Psoas muscle (tissue), 8 donors: ENCODE measurements around the gene KRTAP4-4. TPM values are rescaled to one million over a fixed set of nuclear protein-coding genes. Genes with fewer than 3 reads are reported as not detected.
"Not testable (repeated sequence)": the region's sequence is repeated elsewhere in the genome, so short reads cannot be mapped to it uniquely, and the experiment has no call there.

ENCODE experiments used
- ATAC-seq, 4 donors: fragments of 200-7000 bp; cut with Tn5 transposase; one replicate each; pipeline ENCODE4 v1.9.1; 2020; ENCODE audit warnings: moderate library complexity in 3 of 4, mild to moderate bottlenecking in 2 of 4
- DNase-seq, 2 donors: peaks; one replicate each; pipeline ENCODE4 v3.0.0-alpha.2; 2020
- H3K27ac ChIP-seq: fragments of 200-600 bp; one replicate; pipeline ENCODE4 v1.8.0; 2022
- H3K27me3 ChIP-seq, 3 donors: fragments of 200-600 bp in 1 of 3; one replicate each; pipeline versions ENCODE4 v1.6.1 to v1.8.0; 2013 to 2022; ENCODE audit warnings: low read length in 2 of 3, mild to moderate bottlenecking in 2 of 3, moderate library complexity in 1 of 3; ENCODE audit not compliant: insufficient read depth in 3 of 3
- H3K36me3 ChIP-seq, 2 donors: fragments of 200-600 bp in 1 of 2; one replicate each; pipeline versions ENCODE4 v1.6.1 to v1.8.0; 2013 to 2022; ENCODE audit warnings: low read depth in 1 of 2, mild to moderate bottlenecking in 1 of 2, moderate library complexity in 1 of 2; ENCODE audit not compliant: insufficient read depth in 1 of 2
- H3K4me1 ChIP-seq: fragments of 200-600 bp; one replicate; pipeline ENCODE4 v1.8.0; 2022
- H3K4me3 ChIP-seq: fragments of 200-600 bp; one replicate; pipeline ENCODE4 v1.8.0; 2022; ENCODE audit warnings: mild to moderate bottlenecking
- H3K9me3 ChIP-seq: fragments of 200-600 bp; one replicate; pipeline ENCODE4 v1.8.0; 2022
- WGBS, 3 donors: extraction: QIAGEN DNeasy Blood & Tissue Kit; methylation state at CpG; one replicate each; pipeline versions ENCODE4 v1.1.6 to v1.1.7; 2013; 5-methylcytosine and 5-hydroxymethylcytosine counted together
- intact Hi-C, 2 donors: fragments of 100-400 bp; cut with DNase I; formaldehyde crosslinking; loops; one replicate each; pipeline versions ENCODE4 v1.11.0 to v1.14.2; 2022
- polyA plus RNA-seq, 3 donors: library from polyadenylated mRNA; stranded (reverse); fragments of 200-250 nt; gene quantifications; one replicate each; pipeline ENCODE4 v1.2.3, GENCODE V29; 2013
- total RNA-seq, 4 donors: library from RNA; stranded (reverse); fragmentation: NEBNext Ultra II Directional in 2 of 4; extraction: Animal tissue kit (Norgen Biotek cat#: 25700) in 2 of 4; gene quantifications; one replicate each; pipeline versions ENCODE4 v1.2.1 to v1.2.4, GENCODE V29; 2021 to 2023
- TF ChIP-seq, protein P1 (sequence below): fragments of 200-600 bp; IDR thresholded peaks from one replicate; pipeline ENCODE4 v1.8.0; 2022; ENCODE audit warnings: antibody characterized with exemption
- donor health status: healthy with polysubstance abuse.
- donor health status: DM: no; HTN: no; CAD: no; lungs with moderate emphysema.
- donor health status: Bipolar disorder and iron deficiency.
- donor health status: healthy.
- donor health status: DM: yes; HTN: yes; CAD: no.
- donor health status: DM: no; HTN: no; CAD: no.
- donor health status: DM: no; HTN: no; CAD: no.
- donor health status: DM: yes; HTN: yes; CAD: no.

Gene KRTAP4-4
- total and polyA plus RNA-seq, 7 donors, result not detected

GRCh38 chr17:41151525-41151924, 9.0 kb downstream of the KRTAP4-4 start:
- Histone ChIP-seq H3K4me3 (no peak overlapping the region), H3K27me3 (peaks cover 0 to 10% (median 2%) of the 10 kb centered on the region in 3 donors), H3K27ac (no peak overlapping the region), H3K4me1 (no peaks in the 10 kb centered on the region), H3K9me3 (no peaks in the 10 kb centered on the region), H3K36me3 (no peaks in the 10 kb centered on the region)
- TF ChIP-seq, protein P1, sequence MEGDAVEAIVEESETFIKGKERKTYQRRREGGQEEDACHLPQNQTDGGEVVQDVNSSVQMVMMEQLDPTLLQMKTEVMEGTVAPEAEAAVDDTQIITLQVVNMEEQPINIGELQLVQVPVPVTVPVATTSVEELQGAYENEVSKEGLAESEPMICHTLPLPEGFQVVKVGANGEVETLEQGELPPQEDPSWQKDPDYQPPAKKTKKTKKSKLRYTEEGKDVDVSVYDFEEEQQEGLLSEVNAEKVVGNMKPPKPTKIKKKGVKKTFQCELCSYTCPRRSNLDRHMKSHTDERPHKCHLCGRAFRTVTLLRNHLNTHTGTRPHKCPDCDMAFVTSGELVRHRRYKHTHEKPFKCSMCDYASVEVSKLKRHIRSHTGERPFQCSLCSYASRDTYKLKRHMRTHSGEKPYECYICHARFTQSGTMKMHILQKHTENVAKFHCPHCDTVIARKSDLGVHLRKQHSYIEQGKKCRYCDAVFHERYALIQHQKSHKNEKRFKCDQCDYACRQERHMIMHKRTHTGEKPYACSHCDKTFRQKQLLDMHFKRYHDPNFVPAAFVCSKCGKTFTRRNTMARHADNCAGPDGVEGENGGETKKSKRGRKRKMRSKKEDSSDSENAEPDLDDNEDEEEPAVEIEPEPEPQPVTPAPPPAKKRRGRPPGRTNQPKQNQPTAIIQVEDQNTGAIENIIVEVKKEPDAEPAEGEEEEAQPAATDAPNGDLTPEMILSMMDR, result no peak
- intact Hi-C loops, result no loop called here
- 77 to 82% (median 78%) methylated on average over 2 of the region's 2 CpGs for whole genome bisulfite sequencing, 3 donors
- DNase-seq (no peak), ATAC-seq (no peak)

DNA sequence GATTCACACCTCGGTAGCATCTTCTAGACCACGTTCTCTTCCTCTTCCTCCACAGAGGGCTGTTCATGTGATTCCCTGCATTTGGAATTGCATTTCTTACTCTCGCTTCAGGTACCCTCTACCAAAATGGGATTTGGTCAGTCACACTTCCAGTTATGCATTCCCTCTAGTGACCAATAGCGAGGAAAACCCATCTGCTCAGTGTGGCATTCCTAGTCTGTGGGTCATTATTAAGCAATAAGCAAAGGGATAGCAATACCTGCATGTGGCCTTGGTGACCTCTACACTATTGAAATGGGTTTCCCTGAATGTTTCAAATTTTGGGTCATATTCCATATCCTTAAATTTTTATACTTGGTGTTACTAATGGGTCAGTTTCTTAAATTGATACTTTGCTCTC, 10.5 kb downstream of the KRTAP4-4 start:
- ATAC-seq, result no peak
- no peaks in the 10 kb centered on the region for H3K9me3 ChIP-seq
- H3K36me3 ChIP-seq, result no peaks in the 10 kb centered on the region
- WGBS, 3 donors, result 83 to 88% (median 87%) methylated on average over 4 of the region's 4 CpGs
- TF ChIP-seq, protein P1, result no peak
- H3K4me3 ChIP-seq, result no peak overlapping the region
- peaks cover 0 to 2% (median 2%) of the 10 kb centered on the region in 3 donors for H3K27me3 ChIP-seq
- H3K27ac ChIP-seq, result no peak overlapping the region
- intact Hi-C loops, result no loop called here
- no peaks in the 10 kb centered on the region for H3K4me1 ChIP-seq
- no peak for DNase-seq

- WGBS, 3 donors, result 55 to 58% (median 56%) methylated on average over 2 of the region's 2 CpGs
- intact Hi-C loops, result no loop called here
- H3K4me1 ChIP-seq, result no peaks in the 10 kb centered on the region
- H3K27me3 ChIP-seq, result peaks cover 0 to 2% (median 0%) of the 10 kb centered on the region in 3 donors
- H3K4me3 ChIP-seq, result no peak within 1 kb of the TSS
- TF ChIP-seq, protein P1, result no peak
- DNase-seq, result no peak
- ATAC-seq, result no peak
- H3K9me3 ChIP-seq, result no peaks in the 10 kb centered on the region
- H3K27ac ChIP-seq, result no peak within 1 kb of the TSS
- H3K36me3 ChIP-seq, result no peaks in the 10 kb centered on the region
Measured at GRCh38 chr17:41149652-41149985, 10.9 kb downstream of the KRTAP4-4 start, which contains the start of gene KRTAP4-5. TSS of gene KRTAP4-5 (minus strand) at chr17:41149825. CDS start at chr17:41149767, 58 bp downstream.

- H3K9me3 ChIP-seq, intact Hi-C loops, H3K27me3 ChIP-seq, H3K27ac ChIP-seq, H3K36me3 ChIP-seq, DNase-seq, H3K4me1 ChIP-seq, ATAC-seq, H3K4me3 ChIP-seq: not testable (repeated sequence)
- WGBS, 3 donors, result 74 to 76% (median 75%) methylated on average over 10 of the region's 10 CpGs
Measured at GRCh38 chr17:41148971-41149651, 11.4 kb downstream of the KRTAP4-4 start.

GRCh38 chr17:41147531-41148204, 12.9 kb downstream of the KRTAP4-4 start:
- 88 to 92% (median 89%) methylated on average over 2 of the region's 2 CpGs for WGBS, 3 donors
- peaks cover 0 to 2% (median 0%) of the 10 kb centered on the region in 3 donors for H3K27me3 ChIP-seq
- H3K4me3 ChIP-seq, result no peak overlapping the region
- ATAC-seq (no peak), DNase-seq (no peak)
- intact Hi-C loops, result no loop called here
- no peak overlapping the region for H3K27ac ChIP-seq
- no peaks in the 10 kb centered on the region for H3K36me3 ChIP-seq
- no peaks in the 10 kb centered on the region for H3K4me1 ChIP-seq
- H3K9me3 ChIP-seq, result peaks cover 6% of the 10 kb centered on the region
- TF ChIP-seq, protein P1, result no peak
